Measurements from ENCODE around the gene UPF2.
"Not testable (repeated sequence)": the region's sequence is repeated elsewhere in the genome, so short reads cannot be mapped to it uniquely, and the experiment has no call there.

The UPF2 gene, protein sequence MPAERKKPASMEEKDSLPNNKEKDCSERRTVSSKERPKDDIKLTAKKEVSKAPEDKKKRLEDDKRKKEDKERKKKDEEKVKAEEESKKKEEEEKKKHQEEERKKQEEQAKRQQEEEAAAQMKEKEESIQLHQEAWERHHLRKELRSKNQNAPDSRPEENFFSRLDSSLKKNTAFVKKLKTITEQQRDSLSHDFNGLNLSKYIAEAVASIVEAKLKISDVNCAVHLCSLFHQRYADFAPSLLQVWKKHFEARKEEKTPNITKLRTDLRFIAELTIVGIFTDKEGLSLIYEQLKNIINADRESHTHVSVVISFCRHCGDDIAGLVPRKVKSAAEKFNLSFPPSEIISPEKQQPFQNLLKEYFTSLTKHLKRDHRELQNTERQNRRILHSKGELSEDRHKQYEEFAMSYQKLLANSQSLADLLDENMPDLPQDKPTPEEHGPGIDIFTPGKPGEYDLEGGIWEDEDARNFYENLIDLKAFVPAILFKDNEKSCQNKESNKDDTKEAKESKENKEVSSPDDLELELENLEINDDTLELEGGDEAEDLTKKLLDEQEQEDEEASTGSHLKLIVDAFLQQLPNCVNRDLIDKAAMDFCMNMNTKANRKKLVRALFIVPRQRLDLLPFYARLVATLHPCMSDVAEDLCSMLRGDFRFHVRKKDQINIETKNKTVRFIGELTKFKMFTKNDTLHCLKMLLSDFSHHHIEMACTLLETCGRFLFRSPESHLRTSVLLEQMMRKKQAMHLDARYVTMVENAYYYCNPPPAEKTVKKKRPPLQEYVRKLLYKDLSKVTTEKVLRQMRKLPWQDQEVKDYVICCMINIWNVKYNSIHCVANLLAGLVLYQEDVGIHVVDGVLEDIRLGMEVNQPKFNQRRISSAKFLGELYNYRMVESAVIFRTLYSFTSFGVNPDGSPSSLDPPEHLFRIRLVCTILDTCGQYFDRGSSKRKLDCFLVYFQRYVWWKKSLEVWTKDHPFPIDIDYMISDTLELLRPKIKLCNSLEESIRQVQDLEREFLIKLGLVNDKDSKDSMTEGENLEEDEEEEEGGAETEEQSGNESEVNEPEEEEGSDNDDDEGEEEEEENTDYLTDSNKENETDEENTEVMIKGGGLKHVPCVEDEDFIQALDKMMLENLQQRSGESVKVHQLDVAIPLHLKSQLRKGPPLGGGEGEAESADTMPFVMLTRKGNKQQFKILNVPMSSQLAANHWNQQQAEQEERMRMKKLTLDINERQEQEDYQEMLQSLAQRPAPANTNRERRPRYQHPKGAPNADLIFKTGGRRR

DNA sequence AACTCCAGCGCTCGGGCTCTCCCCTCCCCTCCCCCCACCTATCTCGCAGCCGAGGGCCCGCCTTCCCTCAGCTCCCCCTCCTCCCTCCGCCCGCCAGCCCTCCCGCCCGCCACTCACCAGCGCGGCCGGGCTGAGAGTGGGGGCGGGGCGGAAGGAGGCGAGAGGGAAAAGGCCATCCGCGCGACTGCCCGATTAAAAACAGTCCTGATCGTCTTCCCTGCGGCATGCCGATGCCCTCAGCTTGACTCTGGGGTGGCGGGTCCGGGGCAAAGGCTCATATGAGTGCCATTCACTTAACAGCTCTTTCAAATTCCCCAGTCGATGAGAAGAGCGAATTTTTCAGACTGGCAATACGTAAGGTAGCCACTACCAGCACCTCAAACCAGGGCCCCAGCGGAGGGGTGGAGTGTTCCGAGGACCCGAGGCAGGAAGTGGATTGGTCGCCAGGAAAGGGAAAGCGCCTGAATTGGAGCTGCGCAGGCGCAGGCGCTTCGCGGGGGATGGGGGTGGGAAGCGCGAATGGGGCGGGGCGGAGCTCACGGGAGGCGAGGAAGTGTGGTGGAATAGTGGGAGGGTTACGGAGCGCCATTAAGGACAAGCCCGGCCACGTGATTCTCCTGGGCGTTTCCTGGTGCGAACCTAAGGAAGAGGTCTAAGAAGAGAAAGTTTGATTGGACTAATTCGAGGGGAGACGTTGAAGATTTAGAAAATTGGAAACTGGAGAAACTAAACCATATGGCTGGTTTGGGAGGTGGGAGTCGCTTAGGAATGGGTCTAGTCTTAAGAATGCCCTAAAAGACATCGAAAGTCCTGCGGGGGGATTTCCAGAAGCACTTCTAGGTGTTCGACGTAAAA, at the start of gene UPF2:
Gene UPF2 (minus strand): TSS at position 13 of the 855 bp plus-strand sequence. CDS start 7,386 bp downstream, outside the sequence.
- DNase-seq: peak; percentile 96 to 98

DNA sequence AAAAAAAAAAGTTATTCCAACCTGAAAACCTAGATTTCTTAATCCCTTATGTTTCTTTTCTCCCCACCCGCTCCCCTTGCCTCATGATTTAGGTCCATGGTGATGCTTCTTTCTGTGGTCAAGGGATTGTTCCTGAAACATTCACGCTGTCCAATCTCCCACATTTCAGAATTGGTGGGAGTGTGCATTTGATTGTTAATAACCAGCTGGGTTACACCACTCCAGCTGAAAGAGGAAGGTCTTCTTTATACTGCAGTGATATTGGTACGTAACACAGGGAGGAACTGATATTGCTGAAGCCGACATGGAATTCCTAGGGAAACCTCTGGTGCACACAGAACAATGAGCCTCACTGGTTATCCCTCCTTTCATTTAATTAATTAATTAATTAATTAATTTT, 48.8 kb upstream of the UPF2 start:
- DNase-seq: no peak

GRCh38 chr10:12088919-12089318, 46.3 kb upstream of the UPF2 start:
- no peak for DNase-seq

- no peak for DNase-seq
Observed at GRCh38 chr10:12081879-12082557, 39.4 kb upstream of the UPF2 start.

DNA sequence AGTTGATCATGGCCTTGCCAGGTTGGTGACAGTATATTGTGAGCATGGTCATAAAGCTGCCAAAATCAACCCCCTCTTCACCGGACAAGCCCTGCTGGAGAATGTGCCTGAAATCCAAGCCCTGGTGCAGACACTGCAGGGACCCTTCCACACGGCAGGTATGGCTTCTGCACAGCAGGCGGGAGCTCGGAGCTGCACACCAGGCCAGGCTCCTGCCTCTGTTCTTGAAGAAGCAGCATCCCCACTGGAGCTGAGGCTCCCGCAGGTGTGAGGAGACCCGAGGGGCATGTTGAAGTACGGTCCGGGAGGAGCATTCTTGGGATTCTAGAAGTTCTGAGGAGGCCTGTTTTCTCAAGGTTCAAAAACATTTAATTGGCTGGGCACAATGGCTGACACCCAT, 38.9 kb upstream of the UPF2 start:
- DNase-seq: no peak

DNA sequence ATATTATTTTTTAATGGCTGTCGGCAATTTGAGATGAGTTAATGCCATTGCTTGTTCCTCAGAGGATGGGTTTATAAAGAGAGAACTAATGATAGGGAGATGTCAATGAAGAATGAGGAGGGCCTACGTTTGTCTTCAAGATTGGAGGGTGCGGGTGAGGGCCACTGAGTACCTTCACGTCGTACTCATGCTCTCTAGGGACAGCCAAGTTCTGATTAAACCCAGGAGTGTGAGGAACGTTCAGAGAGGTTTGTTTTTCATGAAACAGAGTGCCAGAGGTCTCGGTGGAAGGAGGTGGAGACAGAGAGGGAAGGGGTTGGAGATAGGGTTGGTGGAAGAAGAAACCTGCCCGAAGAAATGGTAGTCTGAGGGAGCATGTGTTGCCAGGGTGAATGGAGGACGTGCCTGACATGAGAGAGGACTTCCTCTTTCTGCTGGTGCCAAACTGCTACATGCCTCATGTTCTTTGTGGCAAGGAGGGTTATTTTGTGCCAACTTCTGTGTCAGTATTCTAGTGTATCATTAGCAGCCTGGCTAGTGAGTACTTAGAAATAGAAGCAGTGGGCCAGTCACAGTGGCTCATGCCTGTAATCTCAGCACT, 35.1 kb upstream of the UPF2 start:
- DNase-seq: no peak

DNA sequence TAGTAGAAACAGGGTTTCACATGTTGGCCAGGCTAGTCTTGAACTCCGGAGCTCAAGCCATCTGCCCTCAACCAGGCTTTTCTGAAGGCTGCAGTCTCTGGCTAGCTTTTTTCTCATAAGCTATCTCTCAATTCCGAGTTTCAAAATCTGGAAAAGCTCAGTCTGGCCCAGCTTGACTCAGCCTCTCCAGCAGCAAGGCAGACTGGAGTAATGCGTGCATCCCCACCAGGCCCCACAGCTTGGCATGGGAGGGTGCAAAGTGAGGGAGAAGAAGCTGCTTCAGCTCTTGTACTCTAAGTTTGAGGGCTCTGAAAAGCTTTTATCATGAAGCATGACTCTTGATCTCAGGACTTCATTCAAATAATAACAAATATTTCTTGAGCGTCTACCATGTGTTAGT, 30.9 kb upstream of the UPF2 start:
- no peak for DNase-seq

GRCh38 chr10:12071441-12071840, 28.8 kb upstream of the UPF2 start:
- not testable (repeated sequence) for DNase-seq

- peak; percentile 98 for DNase-seq
Observed at GRCh38 chr10:12068449-12069269, 26.1 kb upstream of the UPF2 start, which contains the start of gene DHTKD1. Gene DHTKD1 (plus strand): TSS chr10:12068954. CDS start chr10:12069034, 80 bp downstream.

GRCh38 chr10:12067336-12067735, 24.7 kb upstream of the UPF2 start:
- DNase-seq: no peak

GRCh38 chr10:12063483-12063818, 20.8 kb upstream of the UPF2 start:
- DNase-seq: no peak

- DNase-seq: no peak
Observed at GRCh38 chr10:12062754-12063482, 20.3 kb upstream of the UPF2 start.

GRCh38 chr10:12061124-12061523, 18.5 kb upstream of the UPF2 start:
- DNase-seq: no peak

GRCh38 chr10:12056748-12057147, 14.1 kb upstream of the UPF2 start:
- DNase-seq: no peak

DNA sequence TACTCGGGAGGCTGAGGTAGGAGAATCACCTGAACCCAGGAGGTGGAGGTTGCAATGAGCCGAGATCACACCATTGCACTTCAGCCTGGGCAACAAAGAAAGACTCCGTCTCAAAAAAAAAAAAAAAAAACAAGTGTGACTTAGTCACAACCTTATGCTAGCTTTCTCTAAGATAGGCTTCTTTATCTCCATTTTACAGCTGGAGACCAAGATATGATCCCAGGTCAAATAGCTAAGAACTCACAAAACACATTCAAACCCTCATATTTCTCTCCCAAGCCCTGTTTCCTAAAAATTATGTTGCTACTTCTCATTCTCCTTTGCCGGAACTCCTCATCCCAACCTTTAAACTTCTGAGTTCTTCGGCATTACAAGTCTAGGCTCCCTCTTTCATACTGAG, 13.1 kb upstream of the UPF2 start:
- DNase-seq: no peak

- no peak for DNase-seq
Observed at GRCh38 chr10:12051241-12051640, 8.6 kb upstream of the UPF2 start.

GRCh38 chr10:12050528-12050927, 7.9 kb upstream of the UPF2 start:
- no peak for DNase-seq

DNA sequence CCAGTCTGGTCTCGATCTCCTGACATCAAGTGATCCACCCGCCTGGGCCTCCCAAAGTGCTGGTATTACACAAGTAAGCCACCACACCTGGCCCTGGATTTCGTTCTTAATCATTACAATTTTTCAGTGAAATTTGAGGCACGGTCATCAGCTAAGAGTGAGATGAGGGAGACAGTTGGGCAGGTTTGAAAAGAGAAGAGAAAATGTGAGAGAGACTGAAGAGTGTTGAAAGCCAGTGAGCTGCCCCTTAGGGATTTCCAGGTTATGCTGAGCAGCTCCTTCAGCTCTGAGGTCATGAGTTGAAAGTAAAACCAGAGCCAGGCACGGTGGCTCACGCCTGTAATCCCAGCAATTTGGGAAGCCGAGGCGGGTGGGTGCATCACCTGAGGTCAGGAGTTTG, 5.9 kb upstream of the UPF2 start:
- DNase-seq: no peak

GRCh38 chr10:12045596-12045995, 3.0 kb upstream of the UPF2 start:
- DNase-seq: no peak
